Pancreas (tissue), 10 donors: Measurements from ENCODE around the gene BCAS3. TPM values are rescaled to one million over a fixed set of nuclear protein-coding genes. Genes with fewer than 3 reads are reported as not detected.

Experiments used
- ATAC-seq, 4 donors: fragments of 200-7000 bp; cut with Tn5 transposase; one replicate each; pipeline versions ENCODE4 v1.8.0 to v1.9.1; 2020; ENCODE audit warnings: mild to moderate bottlenecking in 4 of 4, moderate library complexity in 4 of 4
- DNase-seq, 6 donors: peaks; one replicate each; pipeline ENCODE4 v3.0.0-alpha.2; 2020
- FAIRE-seq: peaks from 2 replicates; lab custom pipeline; 2012; peaks lifted over from hg19 to GRCh38; lab: Jason Lieb, UNC
- H3K27ac ChIP-seq, 4 donors: fragments of 200-600 bp; sonication (generic); 1 replicate in 3 of 4; 2 replicates in 1 of 4; pipeline versions ENCODE4 v1.5.0 to v1.8.0; 2020
- H3K27me3 ChIP-seq, 4 donors: fragments of 200-600 bp; one replicate each; pipeline ENCODE4 v1.8.0; 2021
- H3K36me3 ChIP-seq, 3 donors: fragments of 200-600 bp; sonication (generic) in 1 of 3; one replicate each; pipeline versions ENCODE4 v1.5.0 to v1.8.0; 2020 to 2021
- H3K4me1 ChIP-seq, 3 donors: fragments of 200-600 bp; one replicate each; pipeline ENCODE4 v1.8.0; 2021
- H3K4me3 ChIP-seq, 4 donors: fragments of 200-600 bp; sonication (generic) in 2 of 4; one replicate each; pipeline versions ENCODE4 v1.5.0 to v1.8.0; 2020 to 2021
- H3K9me3 ChIP-seq, 4 donors: fragments of 200-600 bp; one replicate each; pipeline ENCODE4 v1.8.0; 2021
- CTCF ChIP-seq, 4 donors: fragments of 200-600 bp; sonication (generic) in 3 of 4; IDR thresholded peaks; one replicate each; pipeline versions ENCODE4 v1.5.0 to v1.8.0; 2021; ENCODE audit warnings: antibody characterized with exemption in 4 of 4
- WGBS, 2 donors: extraction: QIAGEN DNeasy Blood & Tissue Kit; methylation state at CpG; one replicate each; pipeline ENCODE4 v1.1.7; 2013; 5-methylcytosine and 5-hydroxymethylcytosine counted together
- intact Hi-C, 3 donors: fragments of 100-400 bp; cut with DNase I; formaldehyde crosslinking; loops; one replicate each; pipeline versions ENCODE4 v1.11.1 to v1.14.2; 2022
- polyA plus RNA-seq, 2 donors: library from polyadenylated mRNA; stranded (reverse); fragments of 200-250 nt; gene quantifications; one replicate each; pipeline ENCODE4 v1.2.3, GENCODE V29; 2013
- total RNA-seq, 6 donors: library from RNA; stranded (reverse); fragmentation: NEBNext Ultra II Directional in 4 of 6; extraction: Animal tissue kit (Norgen Biotek cat#: 25700) in 4 of 6; gene quantifications; one replicate each; pipeline versions ENCODE4 v1.2.1 to v1.2.4, GENCODE V29; 2021 to 2023
- donor health status: healthy with polysubstance abuse.
- donor health status: DM: no; HTN: no; CAD: no; lungs with moderate emphysema.
- donor health status: DM: no; HTN: no; CAD: no.
- donor health status: control.
- donor health status: control.
- donor health status: Bipolar disorder and iron deficiency.
- donor health status: DM: yes; HTN: yes; CAD: no.
- donor health status: DM: no; HTN: no; CAD: no.
- donor health status: DM: no; HTN: no; CAD: no.
- donor health status: DM: yes; HTN: yes; CAD: no.

Gene BCAS3
- total and polyA plus RNA-seq, 8 donors, result 4.6 to 27.7 (median 13.2) TPM

- peak in 3 of 6 donors; percentile 32 to 56 (median 48) for DNase-seq
- no peak for FAIRE-seq
Measured at GRCh38 chr17:61414141-61414935, 736.7 kb downstream of the BCAS3 start.

GRCh38 chr17:61414936-61415251 lies 737.2 kb downstream of the BCAS3 start:
- WGBS, 2 donors, result 63 to 66% methylated on average over 5 of the region's 5 CpGs
- TF ChIP-seq CTCF (IDR thresholded peaks at IDR 0.05), result no peak
- intact Hi-C loops, result loop anchor here in 2 of 3 donors (5.0 to 10.0 kb wide), 3 partner anchors 132 to 420 kb away; no protein-coding TSS in a partner anchor
- Histone ChIP-seq H3K4me1 (peaks cover 0 to 16% (median 5%) of the 10 kb centered on the region in 3 donors), H3K27ac (no peak overlapping the region), H3K4me3 (no peak overlapping the region), H3K36me3 (no peaks in the 10 kb centered on the region), H3K9me3 (no peaks in the 10 kb centered on the region), H3K27me3 (peaks cover 0 to 8% (median 3%) of the 10 kb centered on the region in 4 donors)
- ATAC-seq (no peak), FAIRE-seq (no peak), DNase-seq (peak in 1 of 6 donors; percentile 44)

More at GRCh38 chr17:61414141-61414935, 736.7 kb downstream of the BCAS3 start:
- Histone ChIP-seq H3K27ac (no peak overlapping the region), H3K27me3 (peaks cover 0 to 8% (median 3%) of the 10 kb centered on the region in 4 donors), H3K4me3 (no peak overlapping the region), H3K36me3 (no peaks in the 10 kb centered on the region), H3K4me1 (peaks cover 0 to 18% (median 5%) of the 10 kb centered on the region in 3 donors), H3K9me3 (no peaks in the 10 kb centered on the region)
- no peak for ATAC-seq
- TF ChIP-seq CTCF (IDR thresholded peaks at IDR 0.05), result no peak
- 67 to 77% methylated on average over 15 to 16 of the region's 16 CpGs for WGBS, 2 donors
- intact Hi-C loops, result loop anchor here in 2 of 3 donors (10.0 kb wide), 2 partner anchors 140 to 420 kb away; no protein-coding TSS in a partner anchor

GRCh38 chr17:61415374-61416210 lies 737.9 kb downstream of the BCAS3 start:
- peaks cover 0 to 3% (median under 1%) of the 10 kb centered on the region in 4 donors for H3K27me3 ChIP-seq
- H3K27ac ChIP-seq, result no peak overlapping the region
- peaks cover 0 to 13% (median 5%) of the 10 kb centered on the region in 3 donors for H3K4me1 ChIP-seq
- DNase-seq (peak in 1 of 6 donors; percentile 41), ATAC-seq (no peak), FAIRE-seq (no peak)
- TF ChIP-seq CTCF (IDR thresholded peaks at IDR 0.05), result no peak
- H3K36me3 ChIP-seq, result no peaks in the 10 kb centered on the region
- H3K9me3 ChIP-seq, result no peaks in the 10 kb centered on the region
- WGBS, 2 donors, result 94% methylated on average over 6 of the region's 6 CpGs
- H3K4me3 ChIP-seq, result no peak overlapping the region
- intact Hi-C loops, result loop anchor here in 2 of 3 donors (5.0 to 10.0 kb wide), 3 partner anchors 132 to 419 kb away; no protein-coding TSS in a partner anchor

GRCh38 chr17:61416211-61416539 lies 738.5 kb downstream of the BCAS3 start:
- peaks cover 0 to 10% (median 5%) of the 10 kb centered on the region in 3 donors for H3K4me1 ChIP-seq
- intact Hi-C loops, result loop anchor here in 2 of 3 donors (5.0 to 10.0 kb wide), 3 partner anchors 131 to 419 kb away; no protein-coding TSS in a partner anchor
- WGBS, 2 donors, result 93 to 95% methylated on average over 6 of the region's 6 CpGs
- H3K9me3 ChIP-seq, result no peaks in the 10 kb centered on the region
- no peak for DNase-seq
- H3K4me3 ChIP-seq, result no peak overlapping the region
- FAIRE-seq, result no peak
- ATAC-seq, result no peak
- no peaks in the 10 kb centered on the region for H3K36me3 ChIP-seq
- no peak overlapping the region for H3K27ac ChIP-seq
- TF ChIP-seq CTCF (IDR thresholded peaks at IDR 0.05), result no peak
- H3K27me3 ChIP-seq, result peaks cover 0 to 1% (median 0%) of the 10 kb centered on the region in 4 donors
